ENCODE data around the gene RAB30. TPM values are rescaled to one million over a fixed set of nuclear protein-coding genes. Genes with fewer than 3 reads are reported as not detected.

The RAB30 gene
- 1 to 10 TPM; 2.2 to 6.5 (median 6.0) TPM for polyA plus RNA-seq

GRCh38 chr11:83071567-83072349, at the start of gene RAB30:
TSS of gene RAB30 (minus strand) at chr11:83071897. CDS start at chr11:82997316, 74,581 bp downstream.
- H3K4me1 Mint-ChIP-seq, result peaks cover 5 to 19% of the 10 kb centered on the region in 2 donors

GRCh38 chr11:83120327-83120726, 48.6 kb upstream of the RAB30 start:
- no peak for DNase-seq
- H3K36me3 Mint-ChIP-seq, result no peaks in the 10 kb centered on the region
- peak overlapping the region in 5 of 6 donors; percentile 34 to 69 (median 51) for H3K27ac Mint-ChIP-seq
- no peaks in the 10 kb centered on the region for H3K9me3 Mint-ChIP-seq
- peaks cover 38 to 45% of the 10 kb centered on the region in 2 donors for H3K4me1 Mint-ChIP-seq
- no peak overlapping the region for H3K4me3 Mint-ChIP-seq
- H3K27me3 Mint-ChIP-seq (ENCODE audit: low read depth in 3 of 3), result peaks cover 0 to 8% (median 3%) of the 10 kb centered on the region in 3 donors

More at GRCh38 chr11:83071567-83072349, at the start of gene RAB30:
- H3K27ac Mint-ChIP-seq, result no peak within 1 kb of the TSS
- H3K36me3 Mint-ChIP-seq, result peaks cover 3 to 9% (median 7%) of the 10 kb centered on the region in 3 donors
- no peak within 1 kb of the TSS for H3K4me3 Mint-ChIP-seq
- peak; percentile 91 to 94 (median 92) for DNase-seq
- H3K27me3 Mint-ChIP-seq (ENCODE audit: low read depth in 3 of 3), result peaks cover 0 to 2% (median 0%) of the 10 kb centered on the region in 3 donors
- no peaks in the 10 kb centered on the region for H3K9me3 Mint-ChIP-seq

- Mint-ChIP-seq H3K27ac (peak overlapping the region; percentile 32 to 96 (median 90)), H3K4me1 (peaks cover 45 to 56% of the 10 kb centered on the region in 2 donors), H3K27me3 (ENCODE audit: low read depth in 3 of 3) (peaks cover 0 to 8% (median 2%) of the 10 kb centered on the region in 3 donors), H3K36me3 (no peaks in the 10 kb centered on the region), H3K4me3 (no peak overlapping the region), H3K9me3 (no peaks in the 10 kb centered on the region)
- no peak for DNase-seq
Measured at GRCh38 chr11:83119216-83119615, 47.5 kb upstream of the RAB30 start.

GRCh38 chr11:83118814-83119213, 47.1 kb upstream of the RAB30 start:
- Mint-ChIP-seq H3K27me3 (ENCODE audit: low read depth in 3 of 3) (peaks cover 0 to 8% (median 2%) of the 10 kb centered on the region in 3 donors), H3K36me3 (no peaks in the 10 kb centered on the region), H3K4me1 (peaks cover 45 to 59% of the 10 kb centered on the region in 2 donors), H3K27ac (peak overlapping the region; percentile 74 to 96 (median 94)), H3K9me3 (no peaks in the 10 kb centered on the region), H3K4me3 (peak overlapping the region in 2 of 5 donors; percentile 35 to 37)
- DNase-seq, result no peak

GRCh38 chr11:83116015-83116641, 44.4 kb upstream of the RAB30 start:
- peaks cover 39 to 52% of the 10 kb centered on the region in 2 donors for H3K4me1 Mint-ChIP-seq
- DNase-seq, result no peak
- H3K27ac Mint-ChIP-seq, result peak overlapping the region; percentile 14 to 96 (median 70)
- H3K36me3 Mint-ChIP-seq, result peaks cover 0 to 8% (median 2%) of the 10 kb centered on the region in 3 donors
- H3K4me3 Mint-ChIP-seq, result peak overlapping the region; percentile 63 to 97 (median 94)
- no peaks in the 10 kb centered on the region for H3K9me3 Mint-ChIP-seq
- peaks cover 0 to 8% (median 3%) of the 10 kb centered on the region in 3 donors for H3K27me3 Mint-ChIP-seq (ENCODE audit: low read depth in 3 of 3)

- Mint-ChIP-seq H3K4me1 (peaks cover 39 to 52% of the 10 kb centered on the region in 2 donors), H3K27me3 (ENCODE audit: low read depth in 3 of 3) (peaks cover 0 to 8% (median 3%) of the 10 kb centered on the region in 3 donors), H3K36me3 (peaks cover 0 to 12% (median 8%) of the 10 kb centered on the region in 3 donors), H3K27ac (peak overlapping the region; percentile 14 to 80 (median 68)), H3K9me3 (no peaks in the 10 kb centered on the region), H3K4me3 (peak overlapping the region; percentile 58 to 79 (median 66))
- DNase-seq, result no peak
Measured at GRCh38 chr11:83115551-83115950, 43.9 kb upstream of the RAB30 start.

- no peak for DNase-seq
- Mint-ChIP-seq H3K4me1 (peaks cover 39 to 52% of the 10 kb centered on the region in 2 donors), H3K27me3 (ENCODE audit: low read depth in 3 of 3) (peaks cover 0 to 8% (median 3%) of the 10 kb centered on the region in 3 donors), H3K4me3 (peak overlapping the region; percentile 36 to 79 (median 66)), H3K27ac (peak overlapping the region in 3 of 6 donors; percentile 11 to 78 (median 47)), H3K36me3 (peaks cover 0 to 12% (median 10%) of the 10 kb centered on the region in 3 donors), H3K9me3 (no peaks in the 10 kb centered on the region)
Measured at GRCh38 chr11:83115026-83115425, 43.3 kb upstream of the RAB30 start.

GRCh38 chr11:83112886-83113285, 41.2 kb upstream of the RAB30 start:
- Mint-ChIP-seq H3K9me3 (no peaks in the 10 kb centered on the region), H3K4me1 (peaks cover 27 to 38% of the 10 kb centered on the region in 2 donors), H3K27me3 (ENCODE audit: low read depth in 3 of 3) (peaks cover 0 to 8% (median 3%) of the 10 kb centered on the region in 3 donors), H3K27ac (no peak overlapping the region), H3K36me3 (peaks cover 0 to 17% (median 10%) of the 10 kb centered on the region in 3 donors), H3K4me3 (no peak overlapping the region)
- no peak for DNase-seq

- H3K27ac Mint-ChIP-seq, result no peak overlapping the region
- no peaks in the 10 kb centered on the region for H3K4me1 Mint-ChIP-seq
- no peak for DNase-seq
- H3K9me3 Mint-ChIP-seq, result no peaks in the 10 kb centered on the region
- H3K4me3 Mint-ChIP-seq, result no peak overlapping the region
- H3K27me3 Mint-ChIP-seq (ENCODE audit: low read depth in 3 of 3), result peaks cover 0 to 7% (median 0%) of the 10 kb centered on the region in 3 donors
- peaks cover 0 to 8% (median 0%) of the 10 kb centered on the region in 3 donors for H3K36me3 Mint-ChIP-seq
Measured at GRCh38 chr11:83105168-83105567, 33.5 kb upstream of the RAB30 start.

- Mint-ChIP-seq H3K36me3 (peaks cover 0 to 4% (median 0%) of the 10 kb centered on the region in 3 donors), H3K4me3 (no peak overlapping the region), H3K4me1 (no peaks in the 10 kb centered on the region), H3K9me3 (no peaks in the 10 kb centered on the region), H3K27me3 (ENCODE audit: low read depth in 3 of 3) (peaks cover 0 to 7% (median 0%) of the 10 kb centered on the region in 3 donors), H3K27ac (no peak overlapping the region)
- DNase-seq, result no peak
Measured at GRCh38 chr11:83102834-83103233, 31.1 kb upstream of the RAB30 start.

- no peaks in the 10 kb centered on the region for H3K4me1 Mint-ChIP-seq
- H3K27me3 Mint-ChIP-seq (ENCODE audit: low read depth in 3 of 3), result peaks cover 0 to 3% (median 0%) of the 10 kb centered on the region in 3 donors
- DNase-seq, result no peak
- no peaks in the 10 kb centered on the region for H3K36me3 Mint-ChIP-seq
- no peaks in the 10 kb centered on the region for H3K9me3 Mint-ChIP-seq
- no peak overlapping the region for H3K4me3 Mint-ChIP-seq
- no peak overlapping the region for H3K27ac Mint-ChIP-seq
Measured at GRCh38 chr11:83097429-83098075, 25.9 kb upstream of the RAB30 start.

GRCh38 chr11:83093634-83094033, 21.9 kb upstream of the RAB30 start:
- Mint-ChIP-seq H3K4me3 (no peak overlapping the region), H3K27me3 (ENCODE audit: low read depth in 3 of 3) (peaks cover 0 to 3% (median 0%) of the 10 kb centered on the region in 3 donors), H3K9me3 (no peaks in the 10 kb centered on the region), H3K36me3 (no peaks in the 10 kb centered on the region), H3K27ac (no peak overlapping the region), H3K4me1 (no peaks in the 10 kb centered on the region)
- DNase-seq, result no peak

GRCh38 chr11:83092488-83093384, 21.0 kb upstream of the RAB30 start:
- H3K4me1 Mint-ChIP-seq, result no peaks in the 10 kb centered on the region
- H3K9me3 Mint-ChIP-seq, result no peaks in the 10 kb centered on the region
- no peak for DNase-seq
- no peak overlapping the region for H3K4me3 Mint-ChIP-seq
- H3K36me3 Mint-ChIP-seq, result no peaks in the 10 kb centered on the region
- peaks cover 0 to 3% (median 0%) of the 10 kb centered on the region in 3 donors for H3K27me3 Mint-ChIP-seq (ENCODE audit: low read depth in 3 of 3)
- peak overlapping the region in 2 of 6 donors; percentile 4 to 6 for H3K27ac Mint-ChIP-seq

Measured in immature natural killer cell (primary cell).